Astrocyte (in vitro differentiated cells and primary cell): ENCODE measurements around the gene ANKRD29. TPM values are rescaled to one million over a fixed set of nuclear protein-coding genes. Genes with fewer than 3 reads are reported as not detected.

ENCODE experiments used
- DNase-seq: peaks from one replicate; pipeline ENCODE4 v3.0.0-alpha.2; 2010; ENCODE audit warnings: low read depth
- FAIRE-seq: peaks from 2 replicates; lab custom pipeline; 2011; peaks lifted over from hg19 to GRCh38; lab: Jason Lieb, UNC
- H2AFZ ChIP-seq: 2 replicates; pipeline ENCODE4 v1.6.0; 2012; ENCODE audit warnings: low read depth, low read length, inconsistent platforms
- H3K27ac ChIP-seq: 2 replicates; pipeline ENCODE4 v1.5.1; 2011; ENCODE audit warnings: low read depth, low read length, inconsistent platforms
- H3K27me3 ChIP-seq: 2 replicates; pipeline ENCODE4 v1.6.0; 2011; ENCODE audit warnings: low read length, inconsistent platforms; ENCODE audit not compliant: insufficient read depth
- H3K36me3 ChIP-seq: 2 replicates; pipeline ENCODE4 v1.5.1; 2011; ENCODE audit warnings: low read length, inconsistent platforms; ENCODE audit not compliant: insufficient read depth
- H3K4me1 ChIP-seq: 2 replicates; pipeline ENCODE4 v1.5.1; 2011; ENCODE audit warnings: low read length, inconsistent platforms; ENCODE audit not compliant: insufficient read depth
- H3K4me2 ChIP-seq: 2 replicates; pipeline ENCODE4 v1.6.0; 2012; ENCODE audit warnings: low read length, inconsistent platforms
- H3K4me3 ChIP-seq: 2 replicates; pipeline ENCODE4 v1.5.1; 2011; ENCODE audit warnings: low read depth, mild to moderate bottlenecking, low read length, inconsistent platforms; ENCODE audit not compliant: insufficient read depth
- H3K79me2 ChIP-seq: 2 replicates; pipeline ENCODE4 v1.6.0; 2012; ENCODE audit warnings: mild to moderate bottlenecking, low read length, inconsistent platforms; ENCODE audit not compliant: insufficient read depth
- H3K9ac ChIP-seq: 2 replicates; pipeline ENCODE4 v1.6.0; 2012; ENCODE audit warnings: mild to moderate bottlenecking, low read length, inconsistent platforms
- H3K9me3 ChIP-seq: 2 replicates; pipeline ENCODE4 v1.5.1; 2012; ENCODE audit warnings: low read depth, mild to moderate bottlenecking, low read length, inconsistent platforms; ENCODE audit not compliant: insufficient read depth
- H4K20me1 ChIP-seq: 2 replicates; pipeline ENCODE4 v1.6.0; 2012; ENCODE audit warnings: low read length, inconsistent platforms; ENCODE audit not compliant: insufficient read depth
- H3K27ac Mint-ChIP-seq: one replicate; pipeline ENCODE4 v1.8.0; 2021; ENCODE audit warnings: mild to moderate bottlenecking, mixed read lengths; ENCODE audit not compliant: unreplicated experiment
- H3K27me3 Mint-ChIP-seq: one replicate; pipeline ENCODE4 v1.8.0; 2021; ENCODE audit warnings: low read depth, mixed read lengths; ENCODE audit not compliant: unreplicated experiment
- H3K36me3 Mint-ChIP-seq: one replicate; pipeline ENCODE4 v1.8.0; 2021; ENCODE audit warnings: low read depth, mixed read lengths; ENCODE audit not compliant: unreplicated experiment
- H3K4me1 Mint-ChIP-seq: one replicate; pipeline ENCODE4 v1.8.0; 2021; ENCODE audit warnings: low read depth, mixed read lengths; ENCODE audit not compliant: unreplicated experiment
- H3K4me3 Mint-ChIP-seq: one replicate; pipeline ENCODE4 v1.8.0; 2021; ENCODE audit warnings: mild to moderate bottlenecking, moderate library complexity, mixed read lengths; ENCODE audit not compliant: unreplicated experiment
- H3K9me3 Mint-ChIP-seq: one replicate; pipeline ENCODE4 v1.8.0; 2021; ENCODE audit warnings: mild to moderate bottlenecking, mixed read lengths; ENCODE audit not compliant: unreplicated experiment
- EZH2 ChIP-seq: IDR thresholded peaks from 2 replicates; pipeline ENCODE4 v1.6.1; 2012; ENCODE audit warnings: mild to moderate bottlenecking, low read length, inconsistent platforms; ENCODE audit not compliant: insufficient read depth
- total RNA-seq: library from RNA; stranded (reverse); gene quantifications from 2 replicates; pipeline ENCODE4 v1.2.1, GENCODE V29; 2021
- TF ChIP-seq, protein P1 (sequence below): IDR thresholded peaks from 2 replicates; pipeline ENCODE4 v1.5.1; 2011; ENCODE audit warnings: low read depth, mild to moderate bottlenecking, inconsistent platforms, low read length, moderate library complexity; ENCODE audit not compliant: insufficient read depth

Gene ANKRD29
- total RNA-seq, 1 donor from 2014 or later: 0.75 TPM

DNA sequence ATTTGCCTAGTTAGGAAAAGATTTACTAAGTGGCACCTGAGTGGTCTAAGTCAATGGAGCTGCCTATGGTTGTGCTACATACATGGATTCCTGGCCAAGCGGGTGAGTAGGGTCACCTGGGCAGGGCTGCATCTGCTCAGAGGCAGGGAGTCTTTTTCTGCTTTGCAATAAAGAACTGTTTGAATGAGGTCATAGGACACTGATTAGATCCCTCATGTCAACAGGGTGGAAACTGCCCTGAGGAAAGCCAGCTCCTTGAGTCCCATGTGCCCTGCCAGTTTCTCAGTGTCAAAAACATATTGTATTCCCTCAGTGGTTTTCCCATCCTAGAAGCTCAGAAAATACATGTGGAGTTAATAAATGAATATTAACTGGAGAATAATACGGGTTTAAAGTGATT is 31.1 kb upstream of the ANKRD29 start:
- FAIRE-seq (no peak), DNase-seq (no peak)
- Histone ChIP-seq H3K4me3 (no peak overlapping the region), H3K36me3 (no peaks in the 10 kb centered on the region), H4K20me1 (no peaks in the 10 kb centered on the region), H2AFZ (no peak overlapping the region), H3K27me3 (peaks cover 22% of the 10 kb centered on the region), H3K4me2 (no peak overlapping the region), H3K79me2 (no peaks in the 10 kb centered on the region), H3K9me3 (no peaks in the 10 kb centered on the region), H3K9ac (no peak overlapping the region), H3K27ac (no peak overlapping the region), H3K4me1 (peaks cover 21% of the 10 kb centered on the region)
- Mint-ChIP-seq H3K27ac (no peak overlapping the region), H3K27me3 (peaks cover 12% of the 10 kb centered on the region), H3K4me3 (no peak overlapping the region), H3K4me1 (peaks cover 9% of the 10 kb centered on the region), H3K36me3 (no peaks in the 10 kb centered on the region), H3K9me3 (no peaks in the 10 kb centered on the region)
- no peak for TF ChIP-seq EZH2
- TF ChIP-seq, protein P1, sequence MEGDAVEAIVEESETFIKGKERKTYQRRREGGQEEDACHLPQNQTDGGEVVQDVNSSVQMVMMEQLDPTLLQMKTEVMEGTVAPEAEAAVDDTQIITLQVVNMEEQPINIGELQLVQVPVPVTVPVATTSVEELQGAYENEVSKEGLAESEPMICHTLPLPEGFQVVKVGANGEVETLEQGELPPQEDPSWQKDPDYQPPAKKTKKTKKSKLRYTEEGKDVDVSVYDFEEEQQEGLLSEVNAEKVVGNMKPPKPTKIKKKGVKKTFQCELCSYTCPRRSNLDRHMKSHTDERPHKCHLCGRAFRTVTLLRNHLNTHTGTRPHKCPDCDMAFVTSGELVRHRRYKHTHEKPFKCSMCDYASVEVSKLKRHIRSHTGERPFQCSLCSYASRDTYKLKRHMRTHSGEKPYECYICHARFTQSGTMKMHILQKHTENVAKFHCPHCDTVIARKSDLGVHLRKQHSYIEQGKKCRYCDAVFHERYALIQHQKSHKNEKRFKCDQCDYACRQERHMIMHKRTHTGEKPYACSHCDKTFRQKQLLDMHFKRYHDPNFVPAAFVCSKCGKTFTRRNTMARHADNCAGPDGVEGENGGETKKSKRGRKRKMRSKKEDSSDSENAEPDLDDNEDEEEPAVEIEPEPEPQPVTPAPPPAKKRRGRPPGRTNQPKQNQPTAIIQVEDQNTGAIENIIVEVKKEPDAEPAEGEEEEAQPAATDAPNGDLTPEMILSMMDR: no peak

DNA sequence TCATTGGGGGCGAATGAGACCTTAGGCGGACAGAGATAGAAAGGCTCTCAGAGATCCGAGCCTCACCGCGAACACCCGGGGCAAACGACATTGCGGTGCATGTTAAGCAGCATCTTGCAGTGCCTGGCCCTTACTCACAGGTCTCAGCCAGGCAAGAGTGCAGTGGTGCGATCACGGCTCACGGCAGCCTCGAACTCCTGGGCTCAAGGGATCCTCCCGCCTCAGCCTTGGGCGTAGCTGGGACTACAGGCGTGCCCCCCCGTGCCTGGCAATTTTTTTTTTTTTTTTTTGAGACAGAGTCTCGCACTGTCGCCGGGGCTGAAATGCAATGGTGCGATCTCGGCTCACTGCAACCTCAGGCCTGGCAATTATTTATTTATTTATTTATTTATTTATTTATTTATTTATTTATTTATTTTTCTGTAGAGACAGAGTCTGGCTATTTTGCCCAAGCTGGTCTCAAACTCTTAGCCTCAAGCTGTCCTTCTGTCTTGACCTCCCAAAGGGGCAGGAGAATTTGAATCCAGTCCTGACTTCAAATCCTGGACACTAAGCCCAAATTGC is 27.9 kb upstream of the ANKRD29 start:
- Histone ChIP-seq H3K36me3 (no peaks in the 10 kb centered on the region), H3K79me2 (no peaks in the 10 kb centered on the region), H3K4me2 (peak overlapping the region; percentile 86), H3K27me3 (peaks cover 31% of the 10 kb centered on the region), H4K20me1 (no peaks in the 10 kb centered on the region), H3K9ac (no peak overlapping the region), H3K9me3 (no peaks in the 10 kb centered on the region), H2AFZ (no peak overlapping the region), H3K4me1 (peaks cover 18% of the 10 kb centered on the region), H3K4me3 (no peak overlapping the region), H3K27ac (no peak overlapping the region)
- H3K27ac Mint-ChIP-seq: no peak overlapping the region
- no peaks in the 10 kb centered on the region for H3K9me3 Mint-ChIP-seq
- peaks cover 30% of the 10 kb centered on the region for H3K27me3 Mint-ChIP-seq
- no peaks in the 10 kb centered on the region for H3K36me3 Mint-ChIP-seq
- H3K4me1 Mint-ChIP-seq: peaks cover 9% of the 10 kb centered on the region
- FAIRE-seq (no peak), DNase-seq (no peak)
- no peak for TF ChIP-seq EZH2
- TF ChIP-seq, protein P1: no peak
- H3K4me3 Mint-ChIP-seq: peak overlapping the region; percentile 23
